ENCODE data around the gene FBXO47.
A peak's percentile ranks its signal among the peaks of the same experiment; 100 is the strongest.

FBXO47 gene

GRCh38 chr17:38898291-38898679 is 68.9 kb downstream of the FBXO47 start:
- no peaks in the 10 kb centered on the region for H4K20me1 ChIP-seq (ENCODE audit: insufficient read depth)
- H3K27me3 ChIP-seq (ENCODE audit: insufficient read depth, low read depth), result no peaks in the 10 kb centered on the region
- peak overlapping the region; percentile 53; the same call in 1 of the 2 replicates for H3K9ac ChIP-seq
- peak overlapping the region; percentile 75 for H3K4me2 ChIP-seq
- H3K36me3 ChIP-seq (ENCODE audit: insufficient read depth), result no peaks in the 10 kb centered on the region
- TF ChIP-seq CTCF (conservative IDR thresholded peaks at IDR 0.05; ENCODE audit: low read depth, low read length), result no peak
- H2AFZ ChIP-seq (ENCODE audit: low read depth), result peak overlapping the region; percentile 12; the same call in 1 of the 2 replicates
- H3K79me2 ChIP-seq (ENCODE audit: insufficient read depth, low read depth), result no peaks in the 10 kb centered on the region
- peak overlapping the region; percentile 79 for H3K27ac ChIP-seq
- peaks cover 36% of the 10 kb centered on the region for H3K4me1 ChIP-seq (ENCODE audit: low read depth, poor library complexity, severe bottlenecking)
- no peak overlapping the region for H3K4me3 ChIP-seq (IDR thresholded peaks at IDR 0.05; ENCODE audit: insufficient read depth, low read depth, low read length)

- no peaks in the 10 kb centered on the region for H3K79me2 ChIP-seq (ENCODE audit: insufficient read depth, low read depth)
- peak overlapping the region; percentile 79 for H3K27ac ChIP-seq
- no peaks in the 10 kb centered on the region for H3K36me3 ChIP-seq (ENCODE audit: insufficient read depth)
- no peak for TF ChIP-seq CTCF (conservative IDR thresholded peaks at IDR 0.05; ENCODE audit: low read depth, low read length)
- H3K4me1 ChIP-seq (ENCODE audit: low read depth, poor library complexity, severe bottlenecking), result peaks cover 36% of the 10 kb centered on the region
- 0 out of 2 replicates have a peak overlapping the region, but pooled peaks have one; percentile 12 for H2AFZ ChIP-seq (ENCODE audit: low read depth)
- H3K27me3 ChIP-seq (ENCODE audit: insufficient read depth, low read depth), result no peaks in the 10 kb centered on the region
- peak overlapping the region; percentile 75 for H3K4me2 ChIP-seq
- no peak overlapping the region for H3K4me3 ChIP-seq (IDR thresholded peaks at IDR 0.05; ENCODE audit: insufficient read depth, low read depth, low read length)
- H3K9ac ChIP-seq, result peak overlapping the region; percentile 53; the same call in 1 of the 2 replicates
- no peaks in the 10 kb centered on the region for H4K20me1 ChIP-seq (ENCODE audit: insufficient read depth)
Measured at GRCh38 chr17:38897671-38898290, 69.4 kb downstream of the FBXO47 start.

GRCh38 chr17:38897176-38897575 is 70.0 kb downstream of the FBXO47 start:
- no peak overlapping the region for H2AFZ ChIP-seq (ENCODE audit: low read depth)
- no peak overlapping the region for H3K9ac ChIP-seq
- H3K27me3 ChIP-seq (ENCODE audit: insufficient read depth, low read depth), result no peaks in the 10 kb centered on the region
- no peaks in the 10 kb centered on the region for H3K36me3 ChIP-seq (ENCODE audit: insufficient read depth)
- peak overlapping the region; percentile 79 for H3K27ac ChIP-seq
- no peak overlapping the region for H3K4me3 ChIP-seq (IDR thresholded peaks at IDR 0.05; ENCODE audit: insufficient read depth, low read depth, low read length)
- H4K20me1 ChIP-seq (ENCODE audit: insufficient read depth), result no peaks in the 10 kb centered on the region
- no peak for TF ChIP-seq CTCF (conservative IDR thresholded peaks at IDR 0.05; ENCODE audit: low read depth, low read length)
- peaks cover 36% of the 10 kb centered on the region for H3K4me1 ChIP-seq (ENCODE audit: low read depth, poor library complexity, severe bottlenecking)
- peak overlapping the region; percentile 75; the same call in 1 of the 2 replicates for H3K4me2 ChIP-seq
- H3K79me2 ChIP-seq (ENCODE audit: insufficient read depth, low read depth), result no peaks in the 10 kb centered on the region

GRCh38 chr17:38896346-38896954 is 70.8 kb downstream of the FBXO47 start:
- H2AFZ ChIP-seq (ENCODE audit: low read depth), result no peak overlapping the region
- peak overlapping the region; percentile 79; the same call in 1 of the 2 replicates for H3K27ac ChIP-seq
- H3K4me3 ChIP-seq (IDR thresholded peaks at IDR 0.05; ENCODE audit: insufficient read depth, low read depth, low read length), result no peak overlapping the region
- H3K9ac ChIP-seq, result no peak overlapping the region
- H3K27me3 ChIP-seq (ENCODE audit: insufficient read depth, low read depth), result no peaks in the 10 kb centered on the region
- no peaks in the 10 kb centered on the region for H3K36me3 ChIP-seq (ENCODE audit: insufficient read depth)
- no peaks in the 10 kb centered on the region for H3K79me2 ChIP-seq (ENCODE audit: insufficient read depth, low read depth)
- H3K4me1 ChIP-seq (ENCODE audit: low read depth, poor library complexity, severe bottlenecking), result peaks cover 36% of the 10 kb centered on the region
- H3K4me2 ChIP-seq, result no peak overlapping the region
- no peaks in the 10 kb centered on the region for H4K20me1 ChIP-seq (ENCODE audit: insufficient read depth)
- no peak for TF ChIP-seq CTCF (conservative IDR thresholded peaks at IDR 0.05; ENCODE audit: low read depth, low read length)
